Stimulated activated memory B cell treated with anti-CD40 and anti-IgM and Interleukin-4, amounts not matched to agents 10 μg/mL and 1 μg/mL and 100 μg/mL, for 72 hours (primary cell): ENCODE measurements around the gene PITPNM1.

ENCODE experiments used
- ATAC-seq: fragments of 150-1000 bp; cut with Tn5 transposase; 2 replicates; pipeline ENCODE4 v1.10.0; 2021
- H3K27ac Mint-ChIP-seq: one replicate; pipeline ENCODE4 v1.8.0; 2022; ENCODE audit warnings: mild to moderate bottlenecking, mixed read lengths
- H3K27me3 Mint-ChIP-seq: one replicate; pipeline ENCODE4 v1.8.0; 2022; ENCODE audit warnings: mixed read lengths
- H3K36me3 Mint-ChIP-seq: one replicate; pipeline ENCODE4 v1.8.0; 2022; ENCODE audit warnings: mixed read lengths
- H3K4me1 Mint-ChIP-seq: one replicate; pipeline ENCODE4 v1.8.0; 2022; ENCODE audit warnings: mixed read lengths
- H3K4me3 Mint-ChIP-seq: one replicate; pipeline ENCODE4 v1.8.0; 2022; ENCODE audit warnings: mild to moderate bottlenecking, moderate library complexity, mixed read lengths
- H3K9me3 Mint-ChIP-seq: one replicate; pipeline ENCODE4 v1.8.0; 2022; ENCODE audit warnings: mixed read lengths

Gene PITPNM1

GRCh38 chr11:67534070-67534679 lies 29.0 kb upstream of the PITPNM1 start:
- Mint-ChIP-seq H3K36me3 (no peaks in the 10 kb centered on the region), H3K27me3 (peaks cover 29% of the 10 kb centered on the region), H3K27ac (no peak overlapping the region), H3K9me3 (peaks cover 13% of the 10 kb centered on the region), H3K4me1 (no peaks in the 10 kb centered on the region), H3K4me3 (no peak overlapping the region)
- no peak for ATAC-seq

- peaks cover 31% of the 10 kb centered on the region for H3K27me3 Mint-ChIP-seq
- peaks cover 13% of the 10 kb centered on the region for H3K9me3 Mint-ChIP-seq
- ATAC-seq: no peak
- H3K36me3 Mint-ChIP-seq: no peaks in the 10 kb centered on the region
- H3K4me1 Mint-ChIP-seq: no peaks in the 10 kb centered on the region
- no peak overlapping the region for H3K4me3 Mint-ChIP-seq
- H3K27ac Mint-ChIP-seq: no peak overlapping the region
These were observed 27.7 kb upstream of the PITPNM1 start for GRCh38 chr11:67532889-67533288.

- no peak overlapping the region for H3K4me3 Mint-ChIP-seq
- no peak for ATAC-seq
- no peak overlapping the region for H3K27ac Mint-ChIP-seq
- peaks cover 54% of the 10 kb centered on the region for H3K27me3 Mint-ChIP-seq
- H3K36me3 Mint-ChIP-seq: no peaks in the 10 kb centered on the region
- peaks cover 18% of the 10 kb centered on the region for H3K9me3 Mint-ChIP-seq
- H3K4me1 Mint-ChIP-seq: no peaks in the 10 kb centered on the region
These were observed 25.1 kb upstream of the PITPNM1 start for GRCh38 chr11:67530282-67530592.

GRCh38 chr11:67528376-67528775 lies 23.2 kb upstream of the PITPNM1 start:
- H3K4me1 Mint-ChIP-seq: no peaks in the 10 kb centered on the region
- H3K27me3 Mint-ChIP-seq: peaks cover 54% of the 10 kb centered on the region
- no peak overlapping the region for H3K27ac Mint-ChIP-seq
- H3K36me3 Mint-ChIP-seq: no peaks in the 10 kb centered on the region
- no peak overlapping the region for H3K4me3 Mint-ChIP-seq
- no peak for ATAC-seq
- H3K9me3 Mint-ChIP-seq: peaks cover 9% of the 10 kb centered on the region

- H3K4me3 Mint-ChIP-seq: no peak overlapping the region
- no peak for ATAC-seq
- H3K9me3 Mint-ChIP-seq: peaks cover 6% of the 10 kb centered on the region
- H3K27ac Mint-ChIP-seq: no peak overlapping the region
- no peaks in the 10 kb centered on the region for H3K4me1 Mint-ChIP-seq
- peaks cover 68% of the 10 kb centered on the region for H3K27me3 Mint-ChIP-seq
- H3K36me3 Mint-ChIP-seq: peaks cover 5% of the 10 kb centered on the region
These were observed 20.3 kb upstream of the PITPNM1 start for GRCh38 chr11:67525275-67525976.

GRCh38 chr11:67524480-67524808 lies 19.3 kb upstream of the PITPNM1 start:
- H3K9me3 Mint-ChIP-seq: peaks cover 6% of the 10 kb centered on the region
- peaks cover 5% of the 10 kb centered on the region for H3K36me3 Mint-ChIP-seq
- ATAC-seq: no peak
- no peak overlapping the region for H3K27ac Mint-ChIP-seq
- no peaks in the 10 kb centered on the region for H3K4me1 Mint-ChIP-seq
- H3K4me3 Mint-ChIP-seq: no peak overlapping the region
- peaks cover 65% of the 10 kb centered on the region for H3K27me3 Mint-ChIP-seq

GRCh38 chr11:67523556-67524479 lies 18.7 kb upstream of the PITPNM1 start:
- Mint-ChIP-seq H3K36me3 (peaks cover 5% of the 10 kb centered on the region), H3K9me3 (peaks cover 6% of the 10 kb centered on the region), H3K4me3 (no peak overlapping the region), H3K27me3 (peaks cover 63% of the 10 kb centered on the region), H3K27ac (no peak overlapping the region), H3K4me1 (no peaks in the 10 kb centered on the region)
- ATAC-seq: no peak

- Mint-ChIP-seq H3K36me3 (peaks cover 5% of the 10 kb centered on the region), H3K27ac (no peak within 1 kb of the TSS), H3K4me3 (no peak within 1 kb of the TSS), H3K27me3 (peaks cover 62% of the 10 kb centered on the region), H3K4me1 (no peaks in the 10 kb centered on the region), H3K9me3 (peaks cover 6% of the 10 kb centered on the region)
- ATAC-seq: no peak
These were observed 17.8 kb upstream of the PITPNM1 start, which contains the start of gene CABP2 for GRCh38 chr11:67522844-67523555. Gene CABP2 (minus strand): TSS chr11:67523446. CDS start chr11:67523326, 120 bp downstream.

GRCh38 chr11:67522338-67522737 lies 17.2 kb upstream of the PITPNM1 start:
- Mint-ChIP-seq H3K27me3 (peaks cover 56% of the 10 kb centered on the region), H3K36me3 (peaks cover 5% of the 10 kb centered on the region), H3K9me3 (peaks cover 3% of the 10 kb centered on the region), H3K27ac (no peak overlapping the region), H3K4me1 (no peaks in the 10 kb centered on the region), H3K4me3 (no peak overlapping the region)
- no peak for ATAC-seq

- peaks cover 56% of the 10 kb centered on the region for H3K27me3 Mint-ChIP-seq
- no peaks in the 10 kb centered on the region for H3K4me1 Mint-ChIP-seq
These were observed 16.8 kb upstream of the PITPNM1 start for GRCh38 chr11:67521924-67522323.

GRCh38 chr11:67520856-67521824 lies 16.0 kb upstream of the PITPNM1 start:
- no peak overlapping the region for H3K4me3 Mint-ChIP-seq
- H3K9me3 Mint-ChIP-seq: no peaks in the 10 kb centered on the region
- H3K36me3 Mint-ChIP-seq: peaks cover 5% of the 10 kb centered on the region
- H3K4me1 Mint-ChIP-seq: no peaks in the 10 kb centered on the region
- H3K27ac Mint-ChIP-seq: no peak overlapping the region
- no peak for ATAC-seq
- peaks cover 56% of the 10 kb centered on the region for H3K27me3 Mint-ChIP-seq

More at GRCh38 chr11:67521924-67522323, 16.8 kb upstream of the PITPNM1 start:
- ATAC-seq: no peak
- Mint-ChIP-seq H3K27ac (no peak overlapping the region), H3K36me3 (peaks cover 5% of the 10 kb centered on the region), H3K9me3 (no peaks in the 10 kb centered on the region), H3K4me3 (no peak overlapping the region)

GRCh38 chr11:67519726-67520125 lies 14.6 kb upstream of the PITPNM1 start:
- Mint-ChIP-seq H3K4me3 (no peak overlapping the region), H3K27me3 (peaks cover 56% of the 10 kb centered on the region), H3K4me1 (no peaks in the 10 kb centered on the region), H3K27ac (no peak overlapping the region), H3K9me3 (no peaks in the 10 kb centered on the region), H3K36me3 (peaks cover 5% of the 10 kb centered on the region)
- ATAC-seq: no peak

GRCh38 chr11:67517784-67518552 lies 12.8 kb upstream of the PITPNM1 start:
- no peak for ATAC-seq
- peaks cover 5% of the 10 kb centered on the region for H3K36me3 Mint-ChIP-seq
- no peak overlapping the region for H3K27ac Mint-ChIP-seq
- H3K27me3 Mint-ChIP-seq: peaks cover 52% of the 10 kb centered on the region
- H3K4me1 Mint-ChIP-seq: no peaks in the 10 kb centered on the region
- no peaks in the 10 kb centered on the region for H3K9me3 Mint-ChIP-seq
- no peak overlapping the region for H3K4me3 Mint-ChIP-seq

- Mint-ChIP-seq H3K9me3 (no peaks in the 10 kb centered on the region), H3K27ac (no peak overlapping the region), H3K4me3 (no peak overlapping the region), H3K36me3 (peaks cover under 1% of the 10 kb centered on the region), H3K27me3 (peaks cover 46% of the 10 kb centered on the region), H3K4me1 (no peaks in the 10 kb centered on the region)
- no peak for ATAC-seq
These were observed 11.6 kb upstream of the PITPNM1 start for GRCh38 chr11:67516806-67517205.
